H1 (cell line): ENCODE data around the gene ST3GAL2. TPM values are rescaled to one million over a fixed set of nuclear protein-coding genes. Genes with fewer than 3 reads are reported as not detected.

Source experiments
- CTCF ChIA-PET: fragments of 300-600 bp; sonication (Branson Sonifier 250); formaldehyde crosslinking; loops from one replicate; lab custom pipeline; 2021; ENCODE audit not compliant: partially characterized antibody; lab: Charles Lee
- POLR2A ChIA-PET: fragments of 300-600 bp; sonication (Branson Sonifier 250); formaldehyde crosslinking; loops from one replicate; lab custom pipeline; 2021; ENCODE audit warnings: inconsistent platforms; ENCODE audit not compliant: partially characterized antibody; lab: Charles Lee
- DNase-seq, 2 experiments: peaks; one replicate each; pipeline versions ENCODE4 v3.0.0 to v3.0.0-alpha.2; 2010 to 2022; ENCODE audit warnings: low spot score in 2 of 2, low read depth in 1 of 2, mixed read lengths in 1 of 2
- FAIRE-seq: peaks from 2 replicates; lab custom pipeline; 2011; peaks lifted over from hg19 to GRCh38; lab: Jason Lieb, UNC
- H2AFZ ChIP-seq: 2 replicates; pipeline ENCODE4 v1.8.1; 2012; ENCODE audit warnings: low read length, inconsistent platforms
- H2AK5ac ChIP-seq: 2 replicates; pipeline ENCODE4 v1.6.1; 2013; ENCODE audit warnings: low read depth, low read length
- H2BK120ac ChIP-seq: replicated peaks from 2 replicates; pipeline ENCODE3; 2013; ENCODE audit warnings: low read depth, low read length, inconsistent platforms
- H2BK12ac ChIP-seq: 2 replicates; pipeline ENCODE4 v1.6.1; 2013; ENCODE audit warnings: low read depth, low read length
- H2BK15ac ChIP-seq: 2 replicates; pipeline ENCODE4 v1.6.1; 2013; ENCODE audit warnings: low read length
- H2BK20ac ChIP-seq: 2 replicates; pipeline ENCODE4 v1.6.1; 2013; ENCODE audit warnings: low read length
- H2BK5ac ChIP-seq: 2 replicates; pipeline ENCODE4 v1.6.1; 2013; ENCODE audit warnings: low read depth, low read length
- H3K14ac ChIP-seq: 2 replicates; pipeline ENCODE4 v1.6.1; 2013; ENCODE audit warnings: inconsistent platforms; ENCODE audit not compliant: insufficient read length
- H3K18ac ChIP-seq: 2 replicates; pipeline ENCODE4 v1.6.1; 2013; ENCODE audit warnings: low read length; ENCODE audit errors: extremely low read depth
- H3K23ac ChIP-seq: 2 replicates; pipeline ENCODE4 v1.6.1; 2013; ENCODE audit warnings: inconsistent platforms; ENCODE audit not compliant: insufficient read length
- H3K23me2 ChIP-seq: 2 replicates; pipeline ENCODE4 v1.6.1; 2013; ENCODE audit warnings: low read depth, low read length
- H3K27ac ChIP-seq: 2 replicates; pipeline ENCODE4 v1.6.1; 2011; ENCODE audit warnings: low read depth, low read length, inconsistent platforms
- H3K27me3 ChIP-seq, 4 experiments: replicated peaks in 1 of 4; 1 replicate in 1 of 4; 2 replicates in 3 of 4; pipeline versions ENCODE4 v1.6.1 to v1.8.1; 2011 to 2013; ENCODE audit warnings: low read length in 3 of 4, mild to moderate bottlenecking in 3 of 4, inconsistent platforms in 2 of 4, mixed read lengths in 2 of 4, moderate library complexity in 1 of 4; ENCODE audit not compliant: control insufficient read depth in 3 of 4, insufficient read depth in 3 of 4; ENCODE audit errors: extremely low read depth in 1 of 4
- H3K36me3 ChIP-seq, 4 experiments: 2 replicates each; pipeline versions ENCODE4 v1.6.1 to v1.8.1; 2011 to 2013; ENCODE audit warnings: mild to moderate bottlenecking in 4 of 4, low read length in 3 of 4, moderate library complexity in 2 of 4, control low read depth in 1 of 4, inconsistent platforms in 1 of 4; ENCODE audit not compliant: insufficient read depth in 4 of 4, control insufficient read depth in 2 of 4
- H3K4ac ChIP-seq: replicated peaks from 2 replicates; pipeline ENCODE3; 2013; ENCODE audit warnings: low read length, low read depth, mixed read lengths, inconsistent platforms; ENCODE audit not compliant: insufficient read length
- H3K4me1 ChIP-seq, 4 experiments: replicated peaks in 1 of 4; 1 replicate in 1 of 4; 2 replicates in 3 of 4; pipeline versions ENCODE4 v1.6.1 to v1.8.1; 2011 to 2013; ENCODE audit warnings: low read length in 3 of 4, inconsistent platforms in 2 of 4, mixed read lengths in 1 of 4; ENCODE audit not compliant: insufficient read depth in 4 of 4, control insufficient read depth in 3 of 4
- H3K4me2 ChIP-seq, 2 experiments: 2 replicates each; pipeline versions ENCODE4 v1.6.1 to v1.8.1; 2011 to 2013; ENCODE audit warnings: low read depth in 2 of 2, low read length in 2 of 2, control low read depth in 1 of 2, inconsistent platforms in 1 of 2, mild to moderate bottlenecking in 1 of 2; ENCODE audit not compliant: insufficient read depth in 1 of 2
- H3K4me3 ChIP-seq, 4 experiments: fragments of 200-600, 300-600 bp in 1 of 4; sonication (generic), shearing (Covaris generic), sonication (Bioruptor Twin) in 1 of 4; 2 replicates each; pipeline versions ENCODE4 v1.5.1 to v1.8.1; 2011 to 2016; ENCODE audit warnings: low read length in 4 of 4, low read depth in 3 of 4, control low read depth in 2 of 4, inconsistent platforms in 2 of 4, mild to moderate bottlenecking in 2 of 4, mixed read lengths in 1 of 4, moderate library complexity in 1 of 4; ENCODE audit not compliant: insufficient read depth in 2 of 4; ENCODE audit errors: extremely low read depth in 1 of 4
- H3K56ac ChIP-seq: replicated peaks from 2 replicates; pipeline ENCODE3; 2013; ENCODE audit warnings: low read depth, mild to moderate bottlenecking, mixed read lengths, low read length, inconsistent platforms; ENCODE audit not compliant: insufficient read length
- H3K79me1 ChIP-seq: 2 replicates; pipeline ENCODE4 v1.6.1; 2013; ENCODE audit warnings: low read depth, low read length, control low read depth
- H3K79me2 ChIP-seq, 2 experiments: 2 replicates each; pipeline versions ENCODE4 v1.6.1 to v1.8.1; 2012 to 2013; ENCODE audit warnings: low read length in 2 of 2, mild to moderate bottlenecking in 2 of 2, inconsistent platforms in 1 of 2; ENCODE audit not compliant: insufficient read depth in 2 of 2, control insufficient read depth in 1 of 2
- H3K9ac ChIP-seq, 4 experiments: replicated peaks in 1 of 4; 1 replicate in 1 of 4; 2 replicates in 3 of 4; pipeline versions ENCODE4 v1.6.1 to v1.8.1; 2011 to 2013; ENCODE audit warnings: low read depth in 3 of 4, low read length in 3 of 4, control low read depth in 2 of 4, mild to moderate bottlenecking in 2 of 4, moderate library complexity in 2 of 4, inconsistent platforms in 1 of 4; ENCODE audit errors: extremely low read depth in 1 of 4
- H3K9me3 ChIP-seq, 2 experiments: 2 replicates each; pipeline versions ENCODE4 v1.6.1 to v1.8.1; 2012 to 2013; ENCODE audit warnings: mild to moderate bottlenecking in 2 of 2, moderate library complexity in 2 of 2, control low read depth in 1 of 2, inconsistent platforms in 1 of 2, low read depth in 1 of 2, low read length in 1 of 2, mixed read lengths in 1 of 2; ENCODE audit not compliant: insufficient read depth in 2 of 2
- H4K20me1 ChIP-seq, 2 experiments: replicated peaks in 1 of 2; 2 replicates each; pipeline versions ENCODE3 to v1.8.1; 2011 to 2013; ENCODE audit warnings: inconsistent platforms in 2 of 2, low read length in 2 of 2, mild to moderate bottlenecking in 1 of 2; ENCODE audit not compliant: insufficient read depth in 2 of 2, control insufficient read depth in 1 of 2
- H4K5ac ChIP-seq: 2 replicates; pipeline ENCODE4 v1.6.1; 2013; ENCODE audit warnings: low read length, low read depth, mixed read lengths, inconsistent platforms; ENCODE audit not compliant: insufficient read length
- H4K8ac ChIP-seq: 2 replicates; pipeline ENCODE4 v1.8.0; 2013; ENCODE audit warnings: mild to moderate bottlenecking, moderate library complexity, low read length, inconsistent platforms; ENCODE audit not compliant: insufficient read depth; ENCODE audit errors: extremely low read depth
- H4K91ac ChIP-seq: replicated peaks from 2 replicates; pipeline ENCODE3; 2013; ENCODE audit warnings: low read length, mixed read lengths, inconsistent platforms; ENCODE audit not compliant: insufficient read length
- ATF3 ChIP-seq: IDR thresholded peaks from 2 replicates; pipeline ENCODE4 v1.6.1; 2011; ENCODE audit warnings: low read depth, mild to moderate bottlenecking, low read length; ENCODE audit not compliant: insufficient read depth
- BRCA1 ChIP-seq: IDR thresholded peaks from 2 replicates; pipeline ENCODE4 v1.6.1; 2012; ENCODE audit warnings: low read depth, low read length, improper control_type of control experiment
- EGR1 ChIP-seq: IDR thresholded peaks from 2 replicates; pipeline ENCODE4 v1.6.1; 2011; ENCODE audit warnings: low read depth, low read length, borderline replicate concordance
- EP300 ChIP-seq, 2 experiments: IDR thresholded peaks; 1 replicate in 1 of 2; 2 replicates in 1 of 2; pipeline ENCODE4 v1.6.1; 2011 to 2012; ENCODE audit warnings: low read depth in 2 of 2, low read length in 2 of 2, mild to moderate bottlenecking in 2 of 2, borderline replicate concordance in 1 of 2, inconsistent platforms in 1 of 2, moderate library complexity in 1 of 2
- FOSL1 ChIP-seq: IDR thresholded peaks from 2 replicates; pipeline ENCODE4 v1.6.1; 2011; ENCODE audit warnings: mild to moderate bottlenecking, low read depth, low read length, moderate library complexity; ENCODE audit not compliant: insufficient read depth
- GABPA ChIP-seq: IDR thresholded peaks from 2 replicates; pipeline ENCODE4 v1.6.1; 2011; ENCODE audit warnings: mild to moderate bottlenecking, low read length, moderate library complexity, borderline replicate concordance; ENCODE audit not compliant: insufficient read depth
- RAD21 ChIP-seq, 2 experiments: IDR thresholded peaks in 1 of 2; conservative IDR thresholded peaks in 1 of 2; 2 replicates each; pipeline ENCODE4 v1.6.1; 2011; ENCODE audit warnings: low read depth in 2 of 2, low read length in 2 of 2, improper control_type of control experiment in 1 of 2, inconsistent platforms in 1 of 2, mild to moderate bottlenecking in 1 of 2, moderate library complexity in 1 of 2
- RNF2 ChIP-seq: fragments of 200-900, 300-1000 bp; sonication (generic); IDR thresholded peaks from 2 replicates; pipeline ENCODE4 v1.7.1; 2016; ENCODE audit warnings: borderline replicate concordance, low read depth, mild to moderate bottlenecking, antibody characterized with exemption, low read length; ENCODE audit not compliant: poor library complexity, severe bottlenecking; ENCODE audit errors: missing control alignments
- SAP30 ChIP-seq: fragments of 300-600 bp; sonication (generic); IDR thresholded peaks from 2 replicates; pipeline ENCODE4 v1.7.1; 2012; ENCODE audit warnings: low read length, moderate library complexity, mild to moderate bottlenecking, inconsistent platforms; ENCODE audit not compliant: insufficient read depth, insufficient replicate concordance
- SP2 ChIP-seq: IDR thresholded peaks from 2 replicates; pipeline ENCODE4 v1.6.1; 2012; ENCODE audit warnings: mild to moderate bottlenecking, low read length, inconsistent platforms
- TAF1 ChIP-seq: IDR thresholded peaks from 2 replicates; pipeline ENCODE4 v1.6.1; 2011; ENCODE audit warnings: mild to moderate bottlenecking, low read depth, low read length
- ZNF274 ChIP-seq: IDR thresholded peaks from 2 replicates; pipeline ENCODE4 v1.7.0; 2012; ENCODE audit warnings: low read length, borderline replicate concordance; ENCODE audit errors: extremely low read depth
- WGBS, 2 experiments: shearing (Covaris generic) in 1 of 2; methylation state at CpG; one replicate each; pipeline versions ENCODE4 v1.1.6 to v1.1.7; 2013 to 2015; ENCODE audit warnings: low lambda C conversion rate in 2 of 2, mixed read lengths in 2 of 2, inconsistent platforms in 1 of 2, low coverage in 1 of 2, missing lambda C conversion rate in 1 of 2; ENCODE audit not compliant: insufficient replicate concordance in 2 of 2, insufficient coverage in 1 of 2, insufficient read length in 1 of 2; ENCODE audit errors: extremely low coverage in 1 of 2, missing lambda C conversion rate in 1 of 2; 5-methylcytosine and 5-hydroxymethylcytosine counted together
- polyA plus RNA-seq, 7 experiments: library from polyadenylated mRNA; depleted of rRNA in 3 of 7; stranded (reverse) in 5 of 7; unstranded in 2 of 7; fragments of >200 nt in 5 of 7; fragments of 200-250 nt in 2 of 7; gene quantifications; 1 replicate in 5 of 7; 2 replicates in 1 of 7; 4 replicates in 1 of 7; pipeline versions ENCODE4 v1.2.1 to v1.2.3, GENCODE V29; 2011 to 2013; ENCODE audit warnings: missing spikeins in 2 of 7, mixed read lengths in 2 of 7
- total RNA-seq: library from RNA; stranded (reverse); fragmentation: NEBNext Ultra II Directional; extraction: Animal tissue kit (Norgen Biotek cat#: 25700); gene quantifications from 2 replicates; pipeline ENCODE4 v1.2.1, GENCODE V29; 2021

Gene ST3GAL2
- total and polyA plus RNA-seq, 2 of the 8 experiments (the other 6 are each of a cell fraction or from before 2014, with no cell fraction given) = 14.4 to 39.7 TPM

GRCh38 chr16:70337814-70338213 lies 101.1 kb downstream of the ST3GAL2 start:
- FAIRE-seq = no peak
- WGBS, 2 experiments = 98% methylated on average over 5 of the region's 5 CpGs; no CpG with 5 or more reads in 1 of the 2 experiments
- Histone ChIP-seq H3K9me3 (no peaks in the 10 kb centered on the region), H3K4me2 (no peak overlapping the region), H3K9ac (no peak overlapping the region), H2AFZ (no peak overlapping the region), H2BK5ac (no peak overlapping the region), H2BK20ac (no peak overlapping the region), H3K56ac (no peak overlapping the region), H3K4me3 (no peak overlapping the region), H3K27me3 (no peaks in the 10 kb centered on the region), H2BK12ac (no peak overlapping the region), H4K91ac (no peak overlapping the region), H3K14ac (no peak overlapping the region), H3K36me3 (peaks cover 13 to 24% (median 18%) of the 10 kb centered on the region in 4 experiments), H4K20me1 (no peaks in the 10 kb centered on the region), H4K8ac (no peak overlapping the region), H3K27ac (no peak overlapping the region), H3K23me2 (no peaks in the 10 kb centered on the region), H3K79me1 (no peaks in the 10 kb centered on the region), H4K5ac (no peak overlapping the region), H2BK15ac (no peak overlapping the region), H3K23ac (no peak overlapping the region), H3K18ac (no peak overlapping the region), H2BK120ac (no peak overlapping the region), H3K4ac (no peak overlapping the region), H3K4me1 (no peaks in the 10 kb centered on the region; a peak in 1 of 7 replicates), H2AK5ac (no peak overlapping the region), H3K79me2 (no peaks in the 10 kb centered on the region)
- DNase-seq = no peak
- POLR2A ChIA-PET = interaction anchor here (0.6 kb wide), 1 partner anchor 19 kb away, joined by 3 read pairs; no protein-coding TSS in a partner anchor
- CTCF ChIA-PET = interaction anchor here (1.4 kb wide), 1 partner anchor 32 kb away, joined by 3 read pairs; no protein-coding TSS in a partner anchor
- TF ChIP-seq BRCA1 (no peak), FOSL1 (no peak), ZNF274 (no peak), EP300 (IDR thresholded peaks at IDR 0.05; ENCODE audit: borderline replicate concordance in 1 of 2, low read depth in 2 of 2, low read length in 2 of 2) (no peak), RAD21 (IDR thresholded peaks at IDR 0.05 in 1 of 2, conservative IDR thresholded peaks at IDR 0.05 in 1 of 2; ENCODE audit: low read depth in 2 of 2, low read length in 2 of 2) (no peak), SP2 (no peak), GABPA (no peak), TAF1 (no peak), ATF3 (no peak), EGR1 (no peak), SAP30 (no peak), RNF2 (no peak)
